ENCODE data around the gene SPINK8.
"Not testable (repeated sequence)": the region's sequence is repeated elsewhere in the genome, so short reads cannot be mapped to it uniquely, and the experiment has no call there.

SPINK8 gene

DNA sequence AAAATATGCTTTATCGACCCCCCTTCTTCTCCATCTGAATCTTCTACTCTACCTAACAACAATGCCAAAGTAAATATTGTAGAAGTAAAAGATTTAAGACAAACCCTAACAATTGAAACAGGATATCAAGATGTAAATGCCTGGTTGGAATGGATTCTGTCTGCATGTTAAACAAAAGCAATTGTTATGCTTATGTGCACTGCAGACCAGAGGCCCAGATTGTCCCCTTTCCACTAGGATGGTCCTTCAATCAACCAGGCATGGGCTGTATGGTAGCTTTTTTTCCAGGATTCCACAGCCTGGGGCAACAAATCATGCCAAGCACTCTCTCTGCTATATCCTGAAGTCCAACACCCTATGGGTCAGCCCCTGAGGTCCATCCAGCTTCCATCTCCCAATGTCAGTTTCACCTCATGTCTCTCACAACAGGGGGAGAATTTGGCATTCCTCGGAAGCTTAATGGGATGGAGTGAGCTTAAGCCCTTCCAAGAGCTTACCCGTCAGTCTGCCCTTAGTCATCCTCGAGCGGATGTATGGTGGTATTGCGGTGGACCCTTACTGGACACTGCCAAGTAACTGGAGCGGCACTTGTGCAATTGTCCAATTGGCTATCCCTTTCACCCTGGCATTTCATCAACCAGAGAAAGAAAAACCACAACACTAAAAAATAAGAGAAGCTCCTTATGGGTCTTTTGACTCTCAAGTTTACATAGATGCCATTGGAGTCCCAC, 56.4 kb downstream of the SPINK8 start:
- no peak for DNase-seq

DNA sequence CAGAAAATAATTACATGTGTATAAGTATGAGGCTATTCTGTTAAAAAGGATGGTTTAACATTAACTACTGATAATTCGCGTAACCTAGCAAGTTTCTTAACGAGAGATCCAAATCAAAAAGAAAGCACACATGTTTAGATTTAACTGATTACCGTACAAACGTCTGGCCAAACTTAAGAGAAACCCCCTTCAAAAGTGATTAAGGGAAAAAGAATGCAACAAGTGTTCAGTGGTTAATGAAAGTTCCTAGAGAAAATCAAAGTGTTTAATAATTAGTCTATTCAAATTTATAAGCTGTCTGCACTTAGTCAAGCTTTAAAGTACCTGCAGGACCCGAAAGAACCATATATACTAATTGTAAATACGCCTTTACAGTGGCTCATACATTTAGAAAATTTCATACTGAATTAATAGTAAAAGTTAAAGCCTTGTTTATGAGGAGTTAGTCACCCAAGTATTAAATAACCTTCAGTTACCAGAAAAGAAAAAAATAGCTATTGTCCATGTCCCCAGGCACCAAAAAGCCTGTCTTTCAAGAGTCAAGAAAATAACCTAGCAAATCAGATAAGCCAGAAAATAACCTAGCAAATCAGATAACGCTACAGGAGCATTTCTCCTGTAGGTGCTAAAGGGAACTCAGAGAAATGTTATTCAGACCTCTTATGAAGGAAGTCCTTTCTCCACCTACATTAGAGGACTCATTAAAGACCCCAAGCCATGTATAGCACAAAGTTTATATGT, 58.0 kb downstream of the SPINK8 start:
- DNase-seq = no peak

- no peak for DNase-seq
Measured at GRCh38 chr3:48274452-48274851, 59.0 kb downstream of the SPINK8 start.

DNA sequence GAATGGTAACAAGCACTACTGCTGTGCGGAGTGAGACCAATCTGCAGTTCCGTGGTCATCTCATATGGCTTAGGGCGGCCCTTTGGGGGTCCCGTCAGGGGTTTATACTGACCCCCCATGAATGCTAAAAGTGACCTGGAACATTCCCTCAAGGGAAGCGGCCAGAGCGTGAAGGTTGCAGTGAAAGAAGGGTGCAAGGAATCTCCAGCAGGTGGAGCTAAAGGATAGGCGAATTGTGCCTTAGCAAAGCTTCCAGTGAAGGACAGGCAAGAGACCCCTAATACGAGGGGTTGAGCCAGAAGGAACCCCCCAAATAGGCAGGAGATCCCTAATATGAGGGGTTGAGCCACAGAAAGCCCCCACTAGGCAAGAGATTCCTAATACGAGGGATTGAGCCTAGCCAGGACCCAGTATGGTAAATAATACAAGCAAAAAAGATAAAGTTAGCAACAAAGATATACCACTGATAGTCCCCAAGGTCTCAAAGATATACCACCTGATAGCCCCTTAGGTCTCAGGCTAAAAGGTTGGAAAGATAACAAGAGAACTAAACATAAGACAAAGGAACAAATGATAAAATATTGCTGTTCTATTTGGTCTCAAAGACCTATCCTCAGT, 59.8 kb downstream of the SPINK8 start:
- DNase-seq = no peak

DNA sequence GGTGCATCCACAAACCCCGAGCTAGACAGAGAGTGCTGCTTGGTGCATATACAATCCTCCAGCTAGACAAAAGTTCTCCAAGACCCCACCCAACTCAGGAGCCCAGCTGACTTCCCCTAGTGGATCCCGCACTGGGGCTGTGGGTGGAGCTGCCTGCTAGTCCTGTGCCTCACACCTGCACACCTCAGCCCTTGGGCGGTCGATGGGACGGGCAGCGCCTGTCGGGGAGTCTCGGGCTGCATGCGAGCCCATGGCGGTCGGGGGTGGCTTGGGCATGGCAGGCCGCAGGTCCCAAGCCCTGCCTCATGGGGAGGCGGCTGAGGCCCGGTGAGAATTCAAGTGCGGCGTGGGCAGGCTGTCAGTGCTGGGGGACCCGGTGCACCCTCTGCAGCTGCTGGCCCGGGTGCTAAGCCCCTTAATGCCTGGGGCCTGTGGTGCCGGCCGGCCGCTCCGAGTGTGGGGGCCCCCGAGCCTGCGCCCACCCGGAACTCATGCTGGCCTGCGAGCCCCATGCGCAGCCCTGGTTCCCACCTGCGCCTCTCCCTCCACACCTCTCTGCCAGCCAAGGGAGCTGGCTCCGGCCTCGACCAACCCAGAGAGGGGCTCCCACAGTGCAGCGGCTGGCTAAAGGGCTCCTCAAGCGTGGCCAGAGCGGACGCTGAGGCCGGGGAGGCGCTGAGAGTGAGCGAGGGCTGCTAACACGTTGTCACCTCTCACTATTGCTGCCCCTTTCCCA, 61.5 kb downstream of the SPINK8 start:
- no peak for DNase-seq

DNA sequence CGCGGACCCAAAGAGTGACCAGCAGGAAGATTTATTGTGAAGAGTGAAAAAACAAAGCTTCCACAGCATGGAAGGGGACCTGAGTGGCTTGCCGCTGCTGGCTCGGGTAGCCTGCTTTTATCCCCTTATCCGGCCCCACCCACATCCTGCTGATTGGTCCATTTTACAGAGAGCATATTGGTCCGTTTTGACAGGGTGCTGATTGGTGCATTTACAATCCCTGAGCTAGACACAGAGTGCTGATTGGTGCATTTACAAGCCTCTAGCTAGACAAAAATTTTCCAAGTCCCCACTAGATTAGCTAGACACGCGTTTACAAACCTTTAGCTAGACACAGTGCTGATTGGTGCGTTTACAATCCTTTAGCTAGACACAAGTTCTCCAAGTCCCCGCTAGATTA, 62.2 kb downstream of the SPINK8 start:
- not testable (repeated sequence) for DNase-seq

DNA sequence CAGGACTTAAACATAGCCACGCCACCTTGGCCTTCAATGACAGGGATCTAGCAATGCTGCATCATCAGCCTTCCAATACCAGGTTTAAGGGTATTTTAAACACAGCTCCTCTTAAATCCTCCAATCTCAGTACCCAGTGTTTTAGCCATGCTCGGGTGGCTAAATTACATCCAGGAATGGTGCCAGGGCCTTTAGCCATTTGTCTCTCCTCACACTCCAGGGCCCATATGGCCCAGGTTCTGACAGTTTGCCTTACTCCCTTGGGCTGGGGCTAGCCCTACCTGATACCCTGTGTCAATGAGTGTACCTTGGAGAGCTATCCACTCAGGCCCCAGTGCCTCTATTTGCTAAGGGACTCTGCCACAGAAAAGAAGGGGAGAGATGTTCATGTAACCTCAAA, 63.2 kb downstream of the SPINK8 start:
- no peak for DNase-seq

DNA sequence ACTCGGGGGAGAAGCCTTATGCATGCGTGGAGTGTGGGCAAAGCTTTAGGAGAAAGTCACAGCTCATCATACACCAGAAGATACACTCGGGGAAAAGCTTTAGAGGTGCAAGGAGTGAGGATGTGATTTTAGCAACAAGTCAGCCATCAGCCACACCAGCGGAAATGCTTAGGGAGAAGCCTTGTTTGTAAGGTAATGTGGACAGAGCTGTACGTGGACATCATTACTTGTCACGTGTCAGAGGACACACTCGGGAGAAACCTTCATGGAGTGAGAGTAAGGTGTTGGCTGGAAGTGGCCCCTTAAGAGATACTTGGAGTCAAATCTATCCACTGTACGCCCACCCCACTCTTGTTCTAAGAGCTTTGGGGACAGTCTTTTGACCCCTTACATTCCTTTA, 63.9 kb downstream of the SPINK8 start:
- DNase-seq = no peak

- no peak for DNase-seq
Measured at GRCh38 chr3:48268936-48269561, 64.4 kb downstream of the SPINK8 start.

GRCh38 chr3:48268381-48268935, 65.0 kb downstream of the SPINK8 start:
- DNase-seq = no peak

DNA sequence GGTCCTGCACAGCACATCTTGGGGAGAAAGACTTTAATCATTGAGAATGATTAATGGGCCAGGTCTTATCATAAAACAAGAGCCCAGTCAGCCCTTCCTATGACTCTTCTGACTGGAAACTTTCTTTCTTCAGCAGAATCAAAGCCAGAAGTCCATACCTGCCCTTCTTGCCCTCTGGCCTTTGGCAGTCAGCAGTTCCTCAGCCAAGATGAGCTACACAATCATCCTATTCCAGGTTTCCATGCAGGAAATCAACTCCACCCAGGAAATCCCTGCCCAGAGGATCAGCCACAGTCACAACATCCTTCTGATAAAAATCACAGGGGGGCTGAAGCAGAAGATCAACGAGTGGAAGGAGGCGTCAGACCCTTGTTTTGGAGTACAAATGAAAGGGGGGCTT, 65.7 kb downstream of the SPINK8 start:
- DNase-seq = no peak

GRCh38 chr3:48258530-48258929, 74.9 kb downstream of the SPINK8 start:
- DNase-seq = no peak
